NCI-H1105 (cell line): ENCODE measurements around the gene MTERF1.

Experiments used
- DNase-seq: peaks from one replicate; lab custom pipeline; 2025; lab: John Stamatoyannopoulos, UW

MTERF1 gene

GRCh38 chr7:91835091-91835825 is 45.2 kb downstream of the MTERF1 start:
- DNase-seq = no peak

- DNase-seq = no peak
Observed at GRCh38 chr7:91832493-91833045, 47.9 kb downstream of the MTERF1 start.

GRCh38 chr7:91827169-91827568 is 53.3 kb downstream of the MTERF1 start:
- DNase-seq = no peak

GRCh38 chr7:91826377-91826776 is 54.1 kb downstream of the MTERF1 start:
- DNase-seq = no peak

GRCh38 chr7:91824201-91824600 is 56.3 kb downstream of the MTERF1 start:
- DNase-seq = peak; percentile 11
